SK-N-SH (cell line): Measurements from ENCODE around the gene IKZF5. TPM values are rescaled to one million over a fixed set of nuclear protein-coding genes. Genes with fewer than 3 reads are reported as not detected.

Experiments used
- CTCF ChIA-PET: fragments of 300-600, 350-600 bp; formaldehyde crosslinking; extraction: SDS; loops from one replicate; lab custom pipeline; 2021; lab: Yijun Ruan, JAX
- POLR2A ChIA-PET: fragments of 350-600 bp; sonication (Branson Sonifier 250); formaldehyde crosslinking; extraction: SDS; loops from one replicate; lab custom pipeline; 2020; ENCODE audit warnings: antibody characterized with exemption, inconsistent platforms; lab: Yijun Ruan, JAX
- DNase-seq: peaks from one replicate; pipeline ENCODE4 v3.0.0; 2012
- H2AFZ ChIP-seq: fragments of 200-600 bp; sonication (generic); 2 replicates; pipeline ENCODE4 v1.8.1; 2016; ENCODE audit warnings: antibody characterized with exemption, mild to moderate bottlenecking, low read depth
- H3F3A ChIP-seq: fragments of 200-600 bp; sonication (generic); replicated peaks from 2 replicates; pipeline ENCODE3; 2016; ENCODE audit warnings: antibody characterized with exemption, mild to moderate bottlenecking; ENCODE audit not compliant: insufficient read depth
- H3K27ac ChIP-seq, 2 experiments: fragments of 200-500 bp in 1 of 2; fragments of 200-600 bp in 1 of 2; sonication (Bioruptor generic) in 1 of 2; sonication (generic), shearing (Covaris generic) in 1 of 2; 2 replicates each; pipeline versions ENCODE4 v1.5.1 to v1.6.1; 2014 to 2016; ENCODE audit warnings: low read depth in 2 of 2, inconsistent platforms in 1 of 2, low read length in 1 of 2, mild to moderate bottlenecking in 1 of 2, mixed read lengths in 1 of 2
- H3K27me3 ChIP-seq: fragments of 200-600 bp; sonication (generic), shearing (Covaris generic); 2 replicates; pipeline ENCODE4 v1.6.1; 2016; ENCODE audit warnings: mixed run types; ENCODE audit not compliant: insufficient read depth
- H3K36me3 ChIP-seq, 2 experiments: fragments of 200-500 bp in 1 of 2; fragments of 200-600 bp in 1 of 2; sonication (Bioruptor generic) in 1 of 2; sonication (generic) in 1 of 2; replicated peaks in 1 of 2; 2 replicates each; pipeline versions ENCODE3 to v1.5.1; 2014 to 2016; ENCODE audit warnings: low read length in 1 of 2, mild to moderate bottlenecking in 1 of 2; ENCODE audit not compliant: insufficient read depth in 2 of 2, control insufficient read depth in 1 of 2
- H3K4me1 ChIP-seq, 2 experiments: fragments of 200-500 bp in 1 of 2; fragments of 200-600 bp in 1 of 2; sonication (Bioruptor generic) in 1 of 2; sonication (generic), shearing (Covaris generic) in 1 of 2; 2 replicates each; pipeline versions ENCODE4 v1.5.1 to v1.6.1; 2014 to 2016; ENCODE audit warnings: low read depth in 1 of 2, low read length in 1 of 2, mixed run types in 1 of 2; ENCODE audit not compliant: insufficient read depth in 2 of 2, control insufficient read depth in 1 of 2
- H3K4me2 ChIP-seq: fragments of 200-600 bp; sonication (generic), shearing (Covaris generic); 2 replicates; pipeline ENCODE4 v1.6.1; 2017; ENCODE audit warnings: mixed run types
- H3K4me3 ChIP-seq, 2 experiments: fragments of 200-500 bp in 1 of 2; fragments of 200-600 bp in 1 of 2; sonication (Bioruptor generic) in 1 of 2; sonication (generic), shearing (Covaris generic) in 1 of 2; 2 replicates each; pipeline versions ENCODE4 v1.5.1 to v1.8.1; 2014 to 2016; ENCODE audit warnings: low read depth in 2 of 2, inconsistent platforms in 1 of 2, low read length in 1 of 2, mild to moderate bottlenecking in 1 of 2, mixed read lengths in 1 of 2, moderate library complexity in 1 of 2
- H3K79me2 ChIP-seq: fragments of 200-600 bp; sonication (generic); 2 replicates; pipeline ENCODE4 v1.8.1; 2017; ENCODE audit warnings: mild to moderate bottlenecking; ENCODE audit not compliant: insufficient read depth
- H3K9ac ChIP-seq: fragments of 200-600 bp; sonication (generic); 2 replicates; pipeline ENCODE4 v1.6.1; 2017; ENCODE audit warnings: mixed run types
- H3K9me2 ChIP-seq: fragments of 200-600 bp; sonication (generic); 2 replicates; pipeline ENCODE4 v1.6.1; 2017; ENCODE audit warnings: mixed run types
- H3K9me3 ChIP-seq: fragments of 200-600 bp; sonication (generic); 2 replicates; pipeline ENCODE4 v1.6.1; 2017; ENCODE audit warnings: mixed run types, mild to moderate bottlenecking, moderate library complexity
- H4K20me1 ChIP-seq: fragments of 200-600 bp; sonication (generic); 2 replicates; pipeline ENCODE4 v1.6.1; 2017; ENCODE audit warnings: mild to moderate bottlenecking, mixed run types; ENCODE audit not compliant: insufficient read depth
- CHD2 ChIP-seq: fragments of 150-350 bp; IDR thresholded peaks from 2 replicates; pipeline ENCODE4 v1.6.1; 2018; ENCODE audit warnings: low read length; ENCODE audit not compliant: partially characterized antibody
- FOXM1 ChIP-seq: IDR thresholded peaks from 2 replicates; pipeline ENCODE4 v1.4.0; 2012; ENCODE audit warnings: low read depth, mild to moderate bottlenecking
- GATA2 ChIP-seq: sonication (generic); formaldehyde crosslinking; IDR thresholded peaks from 2 replicates; pipeline ENCODE4 v1.5.0; 2020; ENCODE audit warnings: mild to moderate bottlenecking, missing genetic modification reagents
- MEF2A ChIP-seq: IDR thresholded peaks from 2 replicates; pipeline ENCODE4 v1.4.0; 2012; ENCODE audit warnings: low read depth, borderline replicate concordance
- RAD21 ChIP-seq: IDR thresholded peaks from 2 replicates; pipeline ENCODE4 v1.6.1; 2012; ENCODE audit warnings: mild to moderate bottlenecking, low read length
- TCF12 ChIP-seq: IDR thresholded peaks from 2 replicates; pipeline ENCODE4 v1.4.0; 2012
- TEAD4 ChIP-seq: IDR thresholded peaks from 2 replicates; pipeline ENCODE4 v1.4.0; 2012; ENCODE audit warnings: mild to moderate bottlenecking, borderline replicate concordance; ENCODE audit not compliant: insufficient read depth
- YY1 ChIP-seq: IDR thresholded peaks from 2 replicates; pipeline ENCODE4 v1.4.0; 2012; ENCODE audit warnings: low read depth, mild to moderate bottlenecking
- WGBS: methylation state at CpG from one replicate; pipeline ENCODE4 v1.1.6; 2017; ENCODE audit warnings: low lambda C conversion rate; 5-methylcytosine and 5-hydroxymethylcytosine counted together
- polyA plus RNA-seq, 3 experiments: library from polyadenylated mRNA; depleted of rRNA; stranded (reverse); fragments of >200 nt; gene quantifications; 2 replicates each; pipeline ENCODE4 v1.2.3, GENCODE V29; 2012
- TF ChIP-seq, protein P1 (sequence below): IDR thresholded peaks from 2 replicates; pipeline ENCODE4 v1.4.0; 2012; ENCODE audit warnings: low read depth, borderline replicate concordance
- TF ChIP-seq, protein P2 (sequence below): IDR thresholded peaks from 2 replicates; pipeline ENCODE4; 2012
- TF ChIP-seq, protein P3 (sequence below): fragments of 200-600 bp; sonication (generic); IDR thresholded peaks from 2 replicates; pipeline ENCODE4 v1.6.1; 2017; ENCODE audit warnings: antibody characterized with exemption, mild to moderate bottlenecking, moderate library complexity
- TF ChIP-seq, protein P4 (sequence below): IDR thresholded peaks from 2 replicates; pipeline ENCODE4 v1.6.1; 2012; ENCODE audit warnings: mild to moderate bottlenecking, low read depth, low read length, moderate library complexity
- TF ChIP-seq, protein P5 (sequence below): IDR thresholded peaks from 2 replicates; pipeline ENCODE4 v1.4.0; 2012; ENCODE audit warnings: low read depth
- TF ChIP-seq, protein P6 (sequence below): fragments of 150-350 bp; IDR thresholded peaks from 2 replicates; pipeline ENCODE4 v1.6.1; 2016; ENCODE audit warnings: mild to moderate bottlenecking, low read depth, low read length

Gene IKZF5
- polyA plus RNA-seq, 1 of the 3 experiments (the other 2 are of a cell fraction), result 2.9 TPM

DNA sequence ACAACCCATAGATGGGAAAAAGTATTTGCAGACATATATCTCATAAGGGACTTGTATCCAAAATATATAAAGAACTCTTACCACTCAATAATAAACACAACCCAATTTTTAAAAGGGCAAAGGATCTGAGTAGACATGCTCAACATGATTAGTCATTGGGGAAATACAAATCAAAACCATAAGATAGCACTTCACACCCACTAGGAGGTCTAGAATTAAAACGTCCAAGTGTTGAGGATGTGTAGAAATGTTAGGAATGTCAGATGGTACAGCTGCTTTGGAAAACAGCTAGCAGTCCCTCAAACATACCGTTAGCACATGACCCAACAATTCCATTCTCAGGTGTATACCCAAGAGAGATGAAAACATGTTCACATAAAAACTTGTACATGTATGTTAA, 20.1 kb downstream of the IKZF5 start:
- Histone ChIP-seq H3K4me3 (no peak overlapping the region), H3K79me2 (no peaks in the 10 kb centered on the region), H3K4me2 (no peak overlapping the region), H3K27me3 (no peaks in the 10 kb centered on the region), H2AFZ (no peak overlapping the region), H3K36me3 (peaks cover 26 to 57% of the 10 kb centered on the region in 2 experiments), H3K9me2 (no peaks in the 10 kb centered on the region), H3F3A (peaks cover 11% of the 10 kb centered on the region), H3K27ac (no peak overlapping the region), H4K20me1 (no peaks in the 10 kb centered on the region), H3K9me3 (no peaks in the 10 kb centered on the region), H3K4me1 (no peaks in the 10 kb centered on the region; a peak in 2 of 4 replicates), H3K9ac (no peak overlapping the region)
- 74% methylated on average over 2 of the region's 2 CpGs for WGBS
- CTCF ChIA-PET, result interaction anchor here (2.4 kb wide), 1 partner anchor 8 kb away, joined by 12 read pairs; the partner anchor contains the start of gene PSTK
- DNase-seq, result no peak
- POLR2A ChIA-PET, result no interaction called here
- TF ChIP-seq, protein P1, sequence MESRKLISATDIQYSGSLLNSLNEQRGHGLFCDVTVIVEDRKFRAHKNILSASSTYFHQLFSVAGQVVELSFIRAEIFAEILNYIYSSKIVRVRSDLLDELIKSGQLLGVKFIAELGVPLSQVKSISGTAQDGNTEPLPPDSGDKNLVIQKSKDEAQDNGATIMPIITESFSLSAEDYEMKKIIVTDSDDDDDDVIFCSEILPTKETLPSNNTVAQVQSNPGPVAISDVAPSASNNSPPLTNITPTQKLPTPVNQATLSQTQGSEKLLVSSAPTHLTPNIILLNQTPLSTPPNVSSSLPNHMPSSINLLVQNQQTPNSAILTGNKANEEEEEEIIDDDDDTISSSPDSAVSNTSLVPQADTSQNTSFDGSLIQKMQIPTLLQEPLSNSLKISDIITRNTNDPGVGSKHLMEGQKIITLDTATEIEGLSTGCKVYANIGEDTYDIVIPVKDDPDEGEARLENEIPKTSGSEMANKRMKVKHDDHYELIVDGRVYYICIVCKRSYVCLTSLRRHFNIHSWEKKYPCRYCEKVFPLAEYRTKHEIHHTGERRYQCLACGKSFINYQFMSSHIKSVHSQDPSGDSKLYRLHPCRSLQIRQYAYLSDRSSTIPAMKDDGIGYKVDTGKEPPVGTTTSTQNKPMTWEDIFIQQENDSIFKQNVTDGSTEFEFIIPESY, result no peak
- TF ChIP-seq, all 33 proteins: peak for 0

DNA sequence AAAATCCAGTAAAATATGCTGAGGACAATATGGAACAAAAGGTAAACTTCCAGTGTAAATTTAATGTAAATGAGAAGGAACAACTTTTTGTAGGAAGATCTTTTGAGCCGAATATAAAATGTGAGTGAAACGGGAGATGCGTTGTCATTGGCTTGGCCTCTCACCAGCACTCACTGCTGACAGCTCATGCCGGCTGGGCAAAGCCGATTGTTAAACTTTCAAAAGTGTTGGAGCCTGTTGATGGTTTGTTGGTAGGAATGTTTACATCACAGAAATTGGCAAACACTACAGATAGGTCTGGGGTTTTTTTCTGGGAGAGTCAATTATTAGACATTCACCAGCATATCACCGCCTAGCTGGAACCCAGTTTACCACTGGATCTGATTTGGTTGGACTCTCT, 22.3 kb downstream of the IKZF5 start:
- 98% methylated on average over 6 of the region's 6 CpGs for WGBS
- H3K9ac ChIP-seq, result no peak overlapping the region

More for the DNA sequence above, 22.3 kb downstream of the IKZF5 start:
- no peak overlapping the region for H2AFZ ChIP-seq
- no peak for DNase-seq
- H3F3A ChIP-seq, result no peaks in the 10 kb centered on the region
- no peak overlapping the region for H3K4me2 ChIP-seq
- no peaks in the 10 kb centered on the region for H3K9me2 ChIP-seq
- no peaks in the 10 kb centered on the region for H3K79me2 ChIP-seq
- TF ChIP-seq GATA2, result no peak
- no peak for TF ChIP-seq MEF2A
- TF ChIP-seq, protein P2, sequence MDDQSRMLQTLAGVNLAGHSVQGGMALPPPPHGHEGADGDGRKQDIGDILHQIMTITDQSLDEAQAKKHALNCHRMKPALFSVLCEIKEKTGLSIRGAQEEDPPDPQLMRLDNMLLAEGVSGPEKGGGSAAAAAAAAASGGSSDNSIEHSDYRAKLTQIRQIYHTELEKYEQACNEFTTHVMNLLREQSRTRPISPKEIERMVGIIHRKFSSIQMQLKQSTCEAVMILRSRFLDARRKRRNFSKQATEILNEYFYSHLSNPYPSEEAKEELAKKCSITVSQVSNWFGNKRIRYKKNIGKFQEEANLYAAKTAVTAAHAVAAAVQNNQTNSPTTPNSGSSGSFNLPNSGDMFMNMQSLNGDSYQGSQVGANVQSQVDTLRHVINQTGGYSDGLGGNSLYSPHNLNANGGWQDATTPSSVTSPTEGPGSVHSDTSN, result no peak
- TF ChIP-seq, protein P3, sequence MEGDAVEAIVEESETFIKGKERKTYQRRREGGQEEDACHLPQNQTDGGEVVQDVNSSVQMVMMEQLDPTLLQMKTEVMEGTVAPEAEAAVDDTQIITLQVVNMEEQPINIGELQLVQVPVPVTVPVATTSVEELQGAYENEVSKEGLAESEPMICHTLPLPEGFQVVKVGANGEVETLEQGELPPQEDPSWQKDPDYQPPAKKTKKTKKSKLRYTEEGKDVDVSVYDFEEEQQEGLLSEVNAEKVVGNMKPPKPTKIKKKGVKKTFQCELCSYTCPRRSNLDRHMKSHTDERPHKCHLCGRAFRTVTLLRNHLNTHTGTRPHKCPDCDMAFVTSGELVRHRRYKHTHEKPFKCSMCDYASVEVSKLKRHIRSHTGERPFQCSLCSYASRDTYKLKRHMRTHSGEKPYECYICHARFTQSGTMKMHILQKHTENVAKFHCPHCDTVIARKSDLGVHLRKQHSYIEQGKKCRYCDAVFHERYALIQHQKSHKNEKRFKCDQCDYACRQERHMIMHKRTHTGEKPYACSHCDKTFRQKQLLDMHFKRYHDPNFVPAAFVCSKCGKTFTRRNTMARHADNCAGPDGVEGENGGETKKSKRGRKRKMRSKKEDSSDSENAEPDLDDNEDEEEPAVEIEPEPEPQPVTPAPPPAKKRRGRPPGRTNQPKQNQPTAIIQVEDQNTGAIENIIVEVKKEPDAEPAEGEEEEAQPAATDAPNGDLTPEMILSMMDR, result no peak
- TF ChIP-seq, protein P4, sequence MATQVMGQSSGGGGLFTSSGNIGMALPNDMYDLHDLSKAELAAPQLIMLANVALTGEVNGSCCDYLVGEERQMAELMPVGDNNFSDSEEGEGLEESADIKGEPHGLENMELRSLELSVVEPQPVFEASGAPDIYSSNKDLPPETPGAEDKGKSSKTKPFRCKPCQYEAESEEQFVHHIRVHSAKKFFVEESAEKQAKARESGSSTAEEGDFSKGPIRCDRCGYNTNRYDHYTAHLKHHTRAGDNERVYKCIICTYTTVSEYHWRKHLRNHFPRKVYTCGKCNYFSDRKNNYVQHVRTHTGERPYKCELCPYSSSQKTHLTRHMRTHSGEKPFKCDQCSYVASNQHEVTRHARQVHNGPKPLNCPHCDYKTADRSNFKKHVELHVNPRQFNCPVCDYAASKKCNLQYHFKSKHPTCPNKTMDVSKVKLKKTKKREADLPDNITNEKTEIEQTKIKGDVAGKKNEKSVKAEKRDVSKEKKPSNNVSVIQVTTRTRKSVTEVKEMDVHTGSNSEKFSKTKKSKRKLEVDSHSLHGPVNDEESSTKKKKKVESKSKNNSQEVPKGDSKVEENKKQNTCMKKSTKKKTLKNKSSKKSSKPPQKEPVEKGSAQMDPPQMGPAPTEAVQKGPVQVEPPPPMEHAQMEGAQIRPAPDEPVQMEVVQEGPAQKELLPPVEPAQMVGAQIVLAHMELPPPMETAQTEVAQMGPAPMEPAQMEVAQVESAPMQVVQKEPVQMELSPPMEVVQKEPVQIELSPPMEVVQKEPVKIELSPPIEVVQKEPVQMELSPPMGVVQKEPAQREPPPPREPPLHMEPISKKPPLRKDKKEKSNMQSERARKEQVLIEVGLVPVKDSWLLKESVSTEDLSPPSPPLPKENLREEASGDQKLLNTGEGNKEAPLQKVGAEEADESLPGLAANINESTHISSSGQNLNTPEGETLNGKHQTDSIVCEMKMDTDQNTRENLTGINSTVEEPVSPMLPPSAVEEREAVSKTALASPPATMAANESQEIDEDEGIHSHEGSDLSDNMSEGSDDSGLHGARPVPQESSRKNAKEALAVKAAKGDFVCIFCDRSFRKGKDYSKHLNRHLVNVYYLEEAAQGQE, result no peak
- no peak for TF ChIP-seq TEAD4
- TF ChIP-seq RAD21, result no peak
- TF ChIP-seq CHD2, result no peak
- no peak for TF ChIP-seq YY1
- TF ChIP-seq TCF12, result no peak
- TF ChIP-seq, protein P5, sequence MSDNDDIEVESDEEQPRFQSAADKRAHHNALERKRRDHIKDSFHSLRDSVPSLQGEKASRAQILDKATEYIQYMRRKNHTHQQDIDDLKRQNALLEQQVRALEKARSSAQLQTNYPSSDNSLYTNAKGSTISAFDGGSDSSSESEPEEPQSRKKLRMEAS, result no peak
- TF ChIP-seq, protein P6, sequence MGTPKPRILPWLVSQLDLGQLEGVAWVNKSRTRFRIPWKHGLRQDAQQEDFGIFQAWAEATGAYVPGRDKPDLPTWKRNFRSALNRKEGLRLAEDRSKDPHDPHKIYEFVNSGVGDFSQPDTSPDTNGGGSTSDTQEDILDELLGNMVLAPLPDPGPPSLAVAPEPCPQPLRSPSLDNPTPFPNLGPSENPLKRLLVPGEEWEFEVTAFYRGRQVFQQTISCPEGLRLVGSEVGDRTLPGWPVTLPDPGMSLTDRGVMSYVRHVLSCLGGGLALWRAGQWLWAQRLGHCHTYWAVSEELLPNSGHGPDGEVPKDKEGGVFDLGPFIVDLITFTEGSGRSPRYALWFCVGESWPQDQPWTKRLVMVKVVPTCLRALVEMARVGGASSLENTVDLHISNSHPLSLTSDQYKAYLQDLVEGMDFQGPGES, result no peak
- TF ChIP-seq FOXM1, result no peak
- H3K27me3 ChIP-seq, result no peaks in the 10 kb centered on the region
- CTCF ChIA-PET, result no interaction called here
- H3K36me3 ChIP-seq, result peaks cover 19 to 37% of the 10 kb centered on the region in 2 experiments
- H3K9me3 ChIP-seq, result no peaks in the 10 kb centered on the region
- POLR2A ChIA-PET, result no interaction called here
- H3K4me1 ChIP-seq, result no peaks in the 10 kb centered on the region; a peak in 2 of 4 replicates
- H3K4me3 ChIP-seq, result no peak overlapping the region
- no peaks in the 10 kb centered on the region for H4K20me1 ChIP-seq
- H3K27ac ChIP-seq, result no peak overlapping the region
